Lung (tissue), 12 donors: ENCODE data around the gene AHCYL2. TPM values are rescaled to one million over a fixed set of nuclear protein-coding genes. Genes with fewer than 3 reads are reported as not detected.
"Not testable (repeated sequence)": the region's sequence is repeated elsewhere in the genome, so short reads cannot be mapped to it uniquely, and the experiment has no call there.

Experiments
- ATAC-seq: fragments of 200-7000 bp; cut with Tn5 transposase; one replicate; pipeline ENCODE4 v1.9.1; 2020; ENCODE audit warnings: moderate number of reproducible peaks; ENCODE audit not compliant: insufficient read depth, low FRiP score
- DNase-seq, 3 donors: peaks; one replicate each; pipeline ENCODE4 v3.0.0-alpha.2; 2013 to 2017
- H3K27ac ChIP-seq, 2 donors: one replicate each; pipeline ENCODE4 v1.5.1; 2013; ENCODE audit warnings: mild to moderate bottlenecking in 2 of 2, moderate library complexity in 2 of 2, control low read depth in 1 of 2, inconsistent platforms in 1 of 2, low read depth in 1 of 2, low read length in 1 of 2
- H3K27me3 ChIP-seq, 3 donors: one replicate each; pipeline ENCODE4 v1.5.1; 2013; ENCODE audit warnings: low read length in 2 of 3; ENCODE audit not compliant: control insufficient read depth in 3 of 3, insufficient read depth in 3 of 3
- H3K36me3 ChIP-seq, 4 donors: one replicate each; pipeline ENCODE4 v1.5.1; 2013; ENCODE audit warnings: low read length in 4 of 4, mild to moderate bottlenecking in 1 of 4, moderate library complexity in 1 of 4; ENCODE audit not compliant: control insufficient read depth in 4 of 4, insufficient read depth in 4 of 4
- H3K4me1 ChIP-seq, 5 donors: one replicate each; pipeline ENCODE4 v1.5.1; 2013; ENCODE audit warnings: low read length in 5 of 5, mild to moderate bottlenecking in 2 of 5, moderate library complexity in 1 of 5; ENCODE audit not compliant: control insufficient read depth in 5 of 5, insufficient read depth in 5 of 5
- H3K4me3 ChIP-seq: one replicate; pipeline ENCODE4 v1.5.1; 2013; ENCODE audit warnings: mild to moderate bottlenecking, control low read depth, moderate library complexity
- H3K9ac ChIP-seq, 2 donors: one replicate each; pipeline ENCODE4 v1.5.1; 2013; ENCODE audit warnings: low read length in 2 of 2, control low read depth in 1 of 2; ENCODE audit not compliant: insufficient read depth in 1 of 2
- H3K9me3 ChIP-seq, 4 donors: one replicate each; pipeline ENCODE4 v1.5.1; 2013; ENCODE audit warnings: low read length in 3 of 4, mild to moderate bottlenecking in 1 of 4, moderate library complexity in 1 of 4; ENCODE audit not compliant: control insufficient read depth in 4 of 4, insufficient read depth in 3 of 4
- WGBS, 2 donors: extraction: QIAGEN DNeasy Blood & Tissue Kit; methylation state at CpG; one replicate each; pipeline ENCODE4 v1.1.7; 2013; 5-methylcytosine and 5-hydroxymethylcytosine counted together
- polyA plus RNA-seq, 2 donors: library from polyadenylated mRNA; stranded (reverse); fragments of 200-250 nt; gene quantifications; one replicate each; pipeline ENCODE4 v1.2.1, GENCODE V29; 2013
- total RNA-seq, 2 donors: library from RNA; depleted of rRNA in 1 of 2; stranded (reverse); fragments of >200 nt in 1 of 2; gene quantifications; one replicate each; pipeline ENCODE4 v1.2.1, GENCODE V29; 2014 to 2021
- TF ChIP-seq, protein P1 (sequence below): IDR thresholded peaks from 2 replicates; pipeline ENCODE4 v1.5.1; 2012; ENCODE audit warnings: mild to moderate bottlenecking; ENCODE audit errors: control extremely low read depth, extremely low read depth
- donor health status: control.
- donor health status: control.
- donor health status: Bipolar disorder and iron deficiency.
- donor health status: healthy.
- donor health status: DM: yes; HTN: yes; CAD: no.

The AHCYL2 gene
- total and polyA plus RNA-seq, 4 donors: 16.3 to 172 (median 93.8) TPM

DNA sequence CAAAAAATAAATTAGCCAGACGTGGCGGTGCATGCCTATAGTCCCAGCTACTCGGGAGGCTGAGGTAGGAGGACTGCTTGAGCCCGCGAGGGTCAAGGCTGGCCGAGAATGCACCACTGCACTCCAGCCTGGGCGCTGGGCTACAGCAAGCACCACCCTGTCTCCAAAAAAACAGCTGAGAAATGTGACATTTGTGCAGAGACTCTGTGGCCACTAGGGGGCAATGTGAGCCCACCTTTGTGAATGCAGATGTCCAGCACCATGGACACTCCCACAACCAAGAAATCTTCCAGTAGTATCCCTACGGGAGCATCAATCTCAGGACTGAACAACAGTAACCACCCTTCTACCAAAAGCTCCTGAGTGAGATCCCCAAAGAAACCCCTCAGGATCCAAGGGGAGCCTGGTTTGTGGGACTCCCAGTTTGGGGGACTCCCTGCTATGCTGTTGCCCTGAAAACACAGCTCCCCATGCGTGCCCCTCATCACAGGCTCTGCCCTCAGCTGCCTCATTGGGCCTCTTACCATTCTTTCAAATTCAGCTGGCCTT, 6.2 kb upstream of the AHCYL2 start:
- Histone ChIP-seq H3K4me3 (no peak overlapping the region), H3K27me3 (no peaks in the 10 kb centered on the region), H3K9ac (no peak overlapping the region), H3K4me1 (peaks cover 0 to 4% (median 0%) of the 10 kb centered on the region in 5 donors), H3K27ac (no peak overlapping the region), H3K36me3 (no peaks in the 10 kb centered on the region), H3K9me3 (peaks cover 0 to 3% (median 0%) of the 10 kb centered on the region in 4 donors)
- ATAC-seq: peak; percentile 94
- peak; percentile 82 to 87 (median 86) for DNase-seq
- 14 to 17% methylated on average over 9 of the region's 9 CpGs for WGBS, 2 donors
- TF ChIP-seq, protein P1, sequence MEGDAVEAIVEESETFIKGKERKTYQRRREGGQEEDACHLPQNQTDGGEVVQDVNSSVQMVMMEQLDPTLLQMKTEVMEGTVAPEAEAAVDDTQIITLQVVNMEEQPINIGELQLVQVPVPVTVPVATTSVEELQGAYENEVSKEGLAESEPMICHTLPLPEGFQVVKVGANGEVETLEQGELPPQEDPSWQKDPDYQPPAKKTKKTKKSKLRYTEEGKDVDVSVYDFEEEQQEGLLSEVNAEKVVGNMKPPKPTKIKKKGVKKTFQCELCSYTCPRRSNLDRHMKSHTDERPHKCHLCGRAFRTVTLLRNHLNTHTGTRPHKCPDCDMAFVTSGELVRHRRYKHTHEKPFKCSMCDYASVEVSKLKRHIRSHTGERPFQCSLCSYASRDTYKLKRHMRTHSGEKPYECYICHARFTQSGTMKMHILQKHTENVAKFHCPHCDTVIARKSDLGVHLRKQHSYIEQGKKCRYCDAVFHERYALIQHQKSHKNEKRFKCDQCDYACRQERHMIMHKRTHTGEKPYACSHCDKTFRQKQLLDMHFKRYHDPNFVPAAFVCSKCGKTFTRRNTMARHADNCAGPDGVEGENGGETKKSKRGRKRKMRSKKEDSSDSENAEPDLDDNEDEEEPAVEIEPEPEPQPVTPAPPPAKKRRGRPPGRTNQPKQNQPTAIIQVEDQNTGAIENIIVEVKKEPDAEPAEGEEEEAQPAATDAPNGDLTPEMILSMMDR: peak; percentile 95

DNA sequence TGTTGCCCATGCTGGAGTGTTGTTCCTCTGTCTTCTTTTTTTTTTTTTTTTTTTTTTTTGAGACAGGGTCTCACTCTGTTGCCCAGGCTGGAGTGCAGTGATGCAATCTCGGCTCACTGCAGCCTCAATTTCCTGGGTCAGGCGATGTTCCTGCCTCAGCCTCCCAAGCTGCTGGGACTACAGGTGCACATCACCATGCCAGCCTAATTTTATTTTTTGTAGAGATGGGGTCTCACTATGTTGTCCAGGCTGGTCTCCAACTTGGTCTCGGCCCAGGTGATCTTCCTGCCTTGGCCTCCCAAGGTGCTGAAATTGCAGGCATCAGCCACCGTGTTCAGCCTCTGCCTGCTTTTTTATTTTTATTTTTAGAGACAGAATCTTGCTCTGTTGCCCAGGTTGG, 5.7 kb upstream of the AHCYL2 start:
- not testable (repeated sequence) for H3K27ac ChIP-seq, H3K36me3 ChIP-seq, H3K9ac ChIP-seq, H3K27me3 ChIP-seq, H3K4me1 ChIP-seq, H3K4me3 ChIP-seq, H3K9me3 ChIP-seq, DNase-seq, ATAC-seq
- WGBS, 2 donors: 90 to 92% methylated on average over 4 of the region's 4 CpGs

DNA sequence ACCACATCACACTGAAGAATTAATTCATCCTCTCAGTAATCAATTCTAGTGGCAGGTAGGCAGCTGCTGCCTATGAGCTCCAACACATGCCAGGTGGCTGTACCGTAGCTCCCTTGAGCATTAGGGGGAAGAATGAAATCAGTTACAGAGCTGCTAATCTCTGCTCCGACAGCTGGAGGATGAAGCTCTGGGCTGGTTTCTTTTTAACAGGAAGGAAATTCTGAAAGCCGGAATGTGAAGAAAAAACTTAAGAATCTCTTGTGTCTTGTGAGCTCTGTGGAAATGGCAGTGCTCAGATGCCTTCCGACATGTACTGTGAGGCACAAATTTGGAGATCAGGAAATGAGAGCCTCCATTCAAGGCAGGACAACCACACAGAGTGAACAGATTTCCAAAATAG, 2.8 kb upstream of the AHCYL2 start:
- H3K9me3 ChIP-seq: no peaks in the 10 kb centered on the region
- H3K36me3 ChIP-seq: no peaks in the 10 kb centered on the region
- H3K4me3 ChIP-seq: no peak overlapping the region
- ATAC-seq (no peak), DNase-seq (no peak)
- TF ChIP-seq, protein P1: no peak
- peaks cover 0 to 6% (median 0%) of the 10 kb centered on the region in 3 donors for H3K27me3 ChIP-seq
- no peak overlapping the region for H3K27ac ChIP-seq
- H3K9ac ChIP-seq: no peak overlapping the region
- peaks cover 0 to 14% (median 3%) of the 10 kb centered on the region in 5 donors for H3K4me1 ChIP-seq
- 12 to 22% methylated on average over 4 of the region's 4 CpGs for whole genome bisulfite sequencing, 2 donors

DNA sequence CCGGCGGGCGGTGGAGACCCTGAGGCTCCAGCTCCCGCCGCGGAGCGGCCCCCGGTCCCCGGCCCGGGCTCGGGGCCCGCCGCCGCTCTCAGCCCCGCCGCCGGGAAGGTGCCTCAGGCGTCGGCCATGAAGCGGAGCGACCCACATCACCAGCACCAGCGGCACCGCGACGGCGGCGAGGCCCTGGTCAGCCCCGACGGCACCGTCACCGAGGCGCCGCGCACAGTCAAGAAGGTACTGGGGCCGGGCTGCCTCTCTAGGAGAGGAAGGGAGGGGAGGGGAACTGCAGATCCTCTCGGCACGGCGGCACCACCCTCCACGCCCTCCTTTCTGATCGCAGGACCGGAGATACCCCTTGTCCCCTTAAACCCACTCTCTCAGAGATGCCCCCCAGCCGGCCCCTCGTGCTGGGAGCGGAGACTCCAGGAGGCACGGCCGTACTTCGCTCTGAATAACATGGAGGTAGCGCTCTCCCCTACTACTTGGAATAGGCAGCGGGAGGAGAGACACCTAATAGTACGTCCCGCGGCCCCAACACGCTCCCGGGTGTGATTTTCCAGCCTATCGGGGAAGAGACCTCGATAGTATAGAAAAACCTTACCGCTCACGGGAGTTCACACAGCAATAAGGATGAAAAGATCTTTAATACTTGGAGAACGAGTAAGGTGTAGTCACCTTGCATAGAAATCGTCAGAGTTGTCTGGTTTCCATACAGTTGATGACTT, 538 bp downstream of the AHCYL2 start:
- H3K27ac ChIP-seq: peak overlapping the region; percentile 53 to 76
- no peaks in the 10 kb centered on the region for H3K36me3 ChIP-seq
- WGBS, 2 donors: 0 to 1% methylated on average over 39 to 60 of the region's 60 CpGs
- H3K4me3 ChIP-seq: peak overlapping the region; percentile 69
- H3K4me1 ChIP-seq: peaks cover 0 to 10% (median 3%) of the 10 kb centered on the region in 5 donors
- H3K9me3 ChIP-seq: no peaks in the 10 kb centered on the region
- TF ChIP-seq, protein P1: no peak
- H3K9ac ChIP-seq: peak overlapping the region; percentile 20 to 38
- peaks cover 0 to 7% (median 0%) of the 10 kb centered on the region in 3 donors for H3K27me3 ChIP-seq
- ATAC-seq (peak; percentile 38), DNase-seq (peak; percentile 40 to 51 (median 44))
